GM23248 (cell line): ENCODE measurements around the gene C17orf114.
A peak's percentile ranks its signal among the peaks of the same experiment; 100 is the strongest.

ENCODE experiments used
- DNase-seq: peaks from one replicate; pipeline ENCODE4 v3.0.0-alpha.2; 2015
- H2AFZ ChIP-seq: fragments of 200-600 bp; sonication (generic); 2 replicates; pipeline ENCODE4 v1.6.1; 2016; ENCODE audit warnings: antibody characterized with exemption
- H3F3A ChIP-seq: fragments of 200-600 bp; sonication (generic); 2 replicates; pipeline ENCODE4 v1.6.1; 2016; ENCODE audit warnings: mild to moderate bottlenecking, antibody characterized with exemption, mixed run types; ENCODE audit not compliant: insufficient read depth
- H3K27ac ChIP-seq: fragments of 200-600 bp; sonication (generic); 2 replicates; pipeline ENCODE4 v1.5.1; 2016; ENCODE audit warnings: mild to moderate bottlenecking
- H3K27me3 ChIP-seq: fragments of 200-600 bp; sonication (generic); replicated peaks from 2 replicates; pipeline ENCODE4 v1.6.1; 2016; ENCODE audit warnings: mild to moderate bottlenecking; ENCODE audit not compliant: insufficient read depth
- H3K36me3 ChIP-seq: fragments of 200-600 bp; sonication (generic); 2 replicates; pipeline ENCODE4 v1.6.1; 2016; ENCODE audit warnings: low read depth, mild to moderate bottlenecking
- H3K4me1 ChIP-seq: fragments of 200-600 bp; sonication (generic); 2 replicates; pipeline ENCODE4 v1.6.1; 2016; ENCODE audit warnings: mild to moderate bottlenecking; ENCODE audit not compliant: insufficient read depth
- H3K4me2 ChIP-seq: fragments of 200-600 bp; sonication (generic); one replicate; pipeline ENCODE4 v1.6.1; 2016; ENCODE audit warnings: mild to moderate bottlenecking; ENCODE audit not compliant: unreplicated experiment
- H3K4me3 ChIP-seq: fragments of 200-600 bp; sonication (generic); 2 replicates; pipeline ENCODE4 v1.5.1; 2016; ENCODE audit warnings: mild to moderate bottlenecking
- H3K79me2 ChIP-seq: fragments of 200-600 bp; sonication (generic); 2 replicates; pipeline ENCODE4 v1.6.1; 2016; ENCODE audit warnings: mild to moderate bottlenecking; ENCODE audit not compliant: insufficient read depth
- H3K9ac ChIP-seq: fragments of 200-600 bp; sonication (generic); 2 replicates; pipeline ENCODE4 v1.6.1; 2016; ENCODE audit warnings: mild to moderate bottlenecking
- H3K9me2 ChIP-seq: fragments of 200-600 bp; sonication (generic); 2 replicates; pipeline ENCODE4 v1.6.1; 2016; ENCODE audit warnings: mixed run types, mild to moderate bottlenecking, moderate library complexity; ENCODE audit not compliant: insufficient read depth
- H3K9me3 ChIP-seq: fragments of 200-600 bp; sonication (generic); one replicate; pipeline ENCODE4 v1.6.1; 2017; ENCODE audit warnings: low read depth
- H4K20me1 ChIP-seq: fragments of 200-600 bp; sonication (generic); 2 replicates; pipeline ENCODE4 v1.6.0; 2016; ENCODE audit not compliant: insufficient read depth
- EZH2 ChIP-seq: fragments of 200-600 bp; sonication (generic); IDR thresholded peaks from 2 replicates; pipeline ENCODE4 v1.6.1; 2018; ENCODE audit warnings: antibody characterized with exemption, mild to moderate bottlenecking; ENCODE audit not compliant: insufficient read depth, poor library complexity, severe bottlenecking
- EZH2phosphoT487 ChIP-seq: fragments of 200-600 bp; sonication (generic); IDR thresholded peaks from 2 replicates; pipeline ENCODE4 v1.6.1; 2018; ENCODE audit warnings: antibody characterized with exemption, moderate library complexity, mild to moderate bottlenecking, low read depth; ENCODE audit not compliant: insufficient read depth
- WGBS, 2 experiments: methylation state at CpG; one replicate each; pipeline ENCODE4 v1.1.6; 2015 to 2017; ENCODE audit warnings: low lambda C conversion rate in 2 of 2, low coverage in 1 of 2; ENCODE audit errors: missing lambda C conversion rate in 2 of 2; 5-methylcytosine and 5-hydroxymethylcytosine counted together
- in situ Hi-C: fragments of 300-500 bp; cut with MboI; formaldehyde crosslinking; loops from 2 replicates; pipeline ENCODE4 v1.15.0; 2020

C17orf114 gene

GRCh38 chr17:4837471-4838308 is 35.6 kb upstream of the C17orf114 start:
- Histone ChIP-seq H3K27ac (no peak overlapping the region), H3K9me3 (no peaks in the 10 kb centered on the region), H3K36me3 (no peaks in the 10 kb centered on the region), H4K20me1 (peaks cover 21% of the 10 kb centered on the region), H3K4me1 (peaks cover 15% of the 10 kb centered on the region), H3K4me3 (no peak overlapping the region), H3F3A (no peaks in the 10 kb centered on the region), H3K9ac (no peak overlapping the region), H2AFZ (no peak overlapping the region), H3K4me2 (no peak overlapping the region), H3K9me2 (no peaks in the 10 kb centered on the region), H3K79me2 (peaks cover 94% of the 10 kb centered on the region), H3K27me3 (no peaks in the 10 kb centered on the region)
- in situ Hi-C loops: no loop called here
- no peak for DNase-seq
- 32 to 35% methylated on average over 13 of the region's 13 CpGs for WGBS, 2 experiments
- TF ChIP-seq EZH2: no peak
- TF ChIP-seq EZH2phosphoT487: no peak

GRCh38 chr17:4836221-4836620 is 34.1 kb upstream of the C17orf114 start:
- Histone ChIP-seq H3K4me3 (no peak overlapping the region), H2AFZ (no peak overlapping the region), H3K79me2 (peaks cover 80% of the 10 kb centered on the region), H3K27me3 (no peaks in the 10 kb centered on the region), H3K27ac (no peak overlapping the region), H3K9ac (no peak overlapping the region), H4K20me1 (peaks cover 21% of the 10 kb centered on the region), H3K9me2 (no peaks in the 10 kb centered on the region), H3F3A (no peaks in the 10 kb centered on the region), H3K36me3 (no peaks in the 10 kb centered on the region), H3K4me1 (peaks cover 15% of the 10 kb centered on the region), H3K9me3 (no peaks in the 10 kb centered on the region), H3K4me2 (no peak overlapping the region)
- in situ Hi-C loops: no loop called here
- TF ChIP-seq EZH2phosphoT487 (no peak), EZH2 (no peak)
- WGBS, 2 experiments: 81 to 82% methylated on average over 4 of the region's 4 CpGs
- DNase-seq: no peak

- in situ Hi-C loops: no loop called here
- H3K9ac ChIP-seq: peak overlapping the region; percentile 81
- no peak overlapping the region for H3K27ac ChIP-seq
- TF ChIP-seq EZH2 (no peak), EZH2phosphoT487 (no peak)
- peak overlapping the region; percentile 78 for H3K4me3 ChIP-seq
- H3K79me2 ChIP-seq: peaks cover 64% of the 10 kb centered on the region
- 73 to 83% methylated on average over 4 of the region's 4 CpGs for WGBS, 2 experiments
- H3F3A ChIP-seq: no peaks in the 10 kb centered on the region
- no peaks in the 10 kb centered on the region for H3K9me2 ChIP-seq
- H3K9me3 ChIP-seq: no peaks in the 10 kb centered on the region
- peaks cover 8% of the 10 kb centered on the region; the same call in 1 of the 2 replicates for H3K4me1 ChIP-seq
- H3K36me3 ChIP-seq: no peaks in the 10 kb centered on the region
- H3K27me3 ChIP-seq: no peaks in the 10 kb centered on the region
- no peak for DNase-seq
- H3K4me2 ChIP-seq: peak overlapping the region; percentile 91
- H2AFZ ChIP-seq: no peak overlapping the region
- peaks cover 16% of the 10 kb centered on the region for H4K20me1 ChIP-seq
These were observed 32.5 kb upstream of the C17orf114 start for GRCh38 chr17:4834681-4835020.

GRCh38 chr17:4833941-4834680 is 32.0 kb upstream of the C17orf114 start:
- WGBS, 2 experiments: 11 to 12% methylated on average over 15 of the region's 15 CpGs
- no peaks in the 10 kb centered on the region for H3K9me3 ChIP-seq
- peak overlapping the region; percentile 73 for H2AFZ ChIP-seq
- peak overlapping the region; percentile 91 for H3K4me2 ChIP-seq
- DNase-seq: peak; percentile 61
- no peaks in the 10 kb centered on the region for H3K36me3 ChIP-seq
- H3F3A ChIP-seq: no peaks in the 10 kb centered on the region
- H3K9ac ChIP-seq: peak overlapping the region; percentile 81
- H3K4me1 ChIP-seq: peaks cover 8% of the 10 kb centered on the region; the same call in 1 of the 2 replicates
- H3K9me2 ChIP-seq: no peaks in the 10 kb centered on the region
- H3K4me3 ChIP-seq: peak overlapping the region; percentile 78
- peak overlapping the region; percentile 22 for H3K27ac ChIP-seq
- peaks cover 59% of the 10 kb centered on the region for H3K79me2 ChIP-seq
- no peaks in the 10 kb centered on the region for H3K27me3 ChIP-seq
- TF ChIP-seq EZH2 (no peak), EZH2phosphoT487 (no peak)
- in situ Hi-C loops: no loop called here
- H4K20me1 ChIP-seq: peaks cover 12% of the 10 kb centered on the region
